GM18858 (cell line): ENCODE results near the gene C9orf152.

Experiments
- ATAC-seq: cut with Tn5 transposase; IDR thresholded peaks from one replicate; pipeline ENCODE4 v1.9.1; 2021; ENCODE audit not compliant: unreplicated experiment

Gene C9orf152

GRCh38 chr9:110183208-110184145 is 24.5 kb downstream of the C9orf152 start:
- peak; percentile 73 for ATAC-seq

- no peak for ATAC-seq
Observed at GRCh38 chr9:110180511-110181434, 27.2 kb downstream of the C9orf152 start.

- ATAC-seq, result no peak
Observed at GRCh38 chr9:110179734-110180133, 28.2 kb downstream of the C9orf152 start.

- no peak for ATAC-seq
Observed at GRCh38 chr9:110178281-110178680, 29.7 kb downstream of the C9orf152 start.

- no peak for ATAC-seq
Observed at GRCh38 chr9:110175275-110175968, 32.5 kb downstream of the C9orf152 start.

GRCh38 chr9:110173322-110173642 is 34.7 kb downstream of the C9orf152 start:
- no peak for ATAC-seq

GRCh38 chr9:110170357-110171257 is 37.4 kb downstream of the C9orf152 start:
- ATAC-seq, result no peak

GRCh38 chr9:110168486-110168885 is 39.5 kb downstream of the C9orf152 start:
- no peak for ATAC-seq

- ATAC-seq, result no peak
Observed at GRCh38 chr9:110161940-110162339, 46.0 kb downstream of the C9orf152 start.

GRCh38 chr9:110160685-110161084 is 47.3 kb downstream of the C9orf152 start:
- ATAC-seq, result no peak

- no peak for ATAC-seq
Observed at GRCh38 chr9:110160123-110160522, 47.8 kb downstream of the C9orf152 start.

GRCh38 chr9:110157823-110158664 is 49.9 kb downstream of the C9orf152 start:
- no peak for ATAC-seq

- peak; percentile 82 for ATAC-seq
Observed at GRCh38 chr9:110156902-110157301, 51.1 kb downstream of the C9orf152 start.

- ATAC-seq, result no peak
Observed at GRCh38 chr9:110156416-110156815, 51.5 kb downstream of the C9orf152 start.

GRCh38 chr9:110155751-110156150 is 52.2 kb downstream of the C9orf152 start:
- no peak for ATAC-seq

GRCh38 chr9:110153431-110153830 is 54.5 kb downstream of the C9orf152 start:
- ATAC-seq, result no peak

GRCh38 chr9:110152704-110153374 is 55.1 kb downstream of the C9orf152 start:
- no peak for ATAC-seq
